ENCODE data around the gene LRRC27.

- TF ChIP-seq CEBPB (IDR thresholded peaks at IDR 0.05; ENCODE audit: low read depth, low read length) (no peak), POLR2A (IDR thresholded peaks at IDR 0.05; ENCODE audit: low read depth, low read length) (no peak), RFX5 (IDR thresholded peaks at IDR 0.05; ENCODE audit: low read depth, low read length) (no peak), MAZ (IDR thresholded peaks at IDR 0.05; ENCODE audit: borderline replicate concordance, low read depth, low read length) (no peak), CTCF (conservative IDR thresholded peaks at IDR 0.05; ENCODE audit: low read depth, low read length) (no peak), SMC3 (IDR thresholded peaks at IDR 0.05; ENCODE audit: low read depth, low read length) (no peak), RCOR1 (IDR thresholded peaks at IDR 0.05; ENCODE audit: insufficient replicate concordance, low read length) (no peak), CHD1 (IDR thresholded peaks at IDR 0.05; ENCODE audit: low read depth, low read length) (no peak), BHLHE40 (IDR thresholded peaks at IDR 0.05; ENCODE audit: low read depth, low read length) (no peak)
- TF ChIP-seq, protein P1, sequence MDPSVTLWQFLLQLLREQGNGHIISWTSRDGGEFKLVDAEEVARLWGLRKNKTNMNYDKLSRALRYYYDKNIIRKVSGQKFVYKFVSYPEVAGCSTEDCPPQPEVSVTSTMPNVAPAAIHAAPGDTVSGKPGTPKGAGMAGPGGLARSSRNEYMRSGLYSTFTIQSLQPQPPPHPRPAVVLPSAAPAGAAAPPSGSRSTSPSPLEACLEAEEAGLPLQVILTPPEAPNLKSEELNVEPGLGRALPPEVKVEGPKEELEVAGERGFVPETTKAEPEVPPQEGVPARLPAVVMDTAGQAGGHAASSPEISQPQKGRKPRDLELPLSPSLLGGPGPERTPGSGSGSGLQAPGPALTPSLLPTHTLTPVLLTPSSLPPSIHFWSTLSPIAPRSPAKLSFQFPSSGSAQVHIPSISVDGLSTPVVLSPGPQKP (IDR thresholded peaks at IDR 0.05; ENCODE audit: borderline replicate concordance, low read depth, low read length), result no peak
These were observed 21.2 kb upstream of the LRRC27 start for GRCh38 chr10:132310701-132311337.
